GM19372 (cell line): ENCODE results near the gene FUT8.

Experiments
- ATAC-seq: cut with Tn5 transposase; IDR thresholded peaks from one replicate; pipeline ENCODE4 v1.9.1; 2021; ENCODE audit warnings: mild to moderate bottlenecking, low read depth, moderate library complexity; ENCODE audit not compliant: unreplicated experiment

FUT8 gene

GRCh38 chr14:65792208-65792905 is 379.8 kb downstream of the FUT8 start:
- ATAC-seq, result no peak
